Spleen (tissue), 11 donors: ENCODE results near the gene FHAD1. TPM values are rescaled to one million over a fixed set of nuclear protein-coding genes. Genes with fewer than 3 reads are reported as not detected.

Source experiments
- DNase-seq: peaks from one replicate; pipeline ENCODE4 v3.0.0-alpha.2; 2020
- H3K27ac ChIP-seq, 8 donors: fragments of 200-600 bp; sonication (generic) in 7 of 8; 1 replicate in 4 of 8; 2 replicates in 4 of 8; pipeline versions ENCODE4 v1.5.0 to v1.8.0; 2016 to 2021; ENCODE audit warnings: inconsistent platforms in 4 of 8, mild to moderate bottlenecking in 4 of 8, moderate library complexity in 1 of 8
- H3K27me3 ChIP-seq, 7 donors: fragments of 200-600 bp; sonication (generic) in 6 of 7; replicated peaks in 1 of 7; 1 replicate in 4 of 7; 2 replicates in 3 of 7; pipeline versions ENCODE4 v1.5.0 to v1.8.0; 2016 to 2021; ENCODE audit warnings: inconsistent platforms in 3 of 7, mild to moderate bottlenecking in 1 of 7
- H3K36me3 ChIP-seq, 6 donors: fragments of 200-600 bp; sonication (generic) in 5 of 6; 1 replicate in 4 of 6; 2 replicates in 2 of 6; pipeline versions ENCODE4 v1.5.0 to v1.8.0; 2016 to 2021; ENCODE audit warnings: inconsistent platforms in 2 of 6
- H3K4me1 ChIP-seq, 6 donors: fragments of 200-600 bp; sonication (generic) in 5 of 6; 1 replicate in 3 of 6; 2 replicates in 3 of 6; pipeline versions ENCODE4 v1.5.0 to v1.8.0; 2016 to 2021; ENCODE audit warnings: inconsistent platforms in 3 of 6
- H3K4me3 ChIP-seq, 8 donors: fragments of 200-600 bp; sonication (generic) in 7 of 8; 1 replicate in 4 of 8; 2 replicates in 4 of 8; pipeline versions ENCODE4 v1.5.0 to v1.8.0; 2016 to 2021; ENCODE audit warnings: inconsistent platforms in 4 of 8, mild to moderate bottlenecking in 4 of 8, moderate library complexity in 2 of 8
- H3K9me3 ChIP-seq, 8 donors: fragments of 200-600 bp; sonication (generic) in 7 of 8; 1 replicate in 4 of 8; 2 replicates in 4 of 8; pipeline versions ENCODE4 v1.5.0 to v1.8.0; 2016 to 2021; ENCODE audit warnings: inconsistent platforms in 4 of 8
- POLR2A ChIP-seq, 3 donors: fragments of 450-650 bp; IDR thresholded peaks; one replicate each; pipeline ENCODE4 v1.5.1; 2017; ENCODE audit warnings: antibody characterized with exemption in 3 of 3, mild to moderate bottlenecking in 1 of 3
- POLR2AphosphoS5 ChIP-seq, 3 donors: sonication (generic); formaldehyde crosslinking; IDR thresholded peaks; one replicate each; pipeline ENCODE4 v1.5.1; 2017; ENCODE audit warnings: antibody characterized with exemption in 3 of 3
- WGBS, 5 donors: extraction: QIAGEN DNeasy Blood & Tissue Kit in 3 of 5; methylation state at CpG; one replicate each; pipeline versions ENCODE4 v1.1.5 to v1.1.7; 2013 to 2018; 5-methylcytosine and 5-hydroxymethylcytosine counted together
- intact Hi-C: fragments of 100-400 bp; cut with DNase I; formaldehyde crosslinking; loops from one replicate; pipeline ENCODE4 v1.15.0; 2023; ENCODE audit warnings: low total_unique reads
- polyA plus RNA-seq, 3 donors: library from polyadenylated mRNA; stranded (reverse); fragments of 200-250 nt; gene quantifications; one replicate each; pipeline ENCODE4 v1.2.1, GENCODE V29; 2013
- total RNA-seq, 7 donors: library from RNA; depleted of rRNA in 3 of 7; stranded (reverse); fragments of >200 nt in 3 of 7; fragmentation: NEBNext Ultra II Directional in 4 of 7; extraction: Animal tissue kit (Norgen Biotek cat#: 25700) in 4 of 7; gene quantifications; one replicate each; pipeline versions ENCODE4 v1.1.0 to v1.2.1, GENCODE V29; 2016 to 2021
- TF ChIP-seq, protein P1 (sequence below), 11 experiments: fragments of 200-600 bp in 7 of 11; fragments of 450-650 bp in 4 of 11; sonication (generic) in 4 of 11; IDR thresholded peaks in 8 of 11; conservative IDR thresholded peaks in 3 of 11; 1 replicate in 7 of 11; 2 replicates in 4 of 11; pipeline versions ENCODE4 v1.4.0 to v1.8.0; 2016 to 2021; ENCODE audit warnings: antibody characterized with exemption in 11 of 11, inconsistent platforms in 4 of 11, mild to moderate bottlenecking in 1 of 11
- donor health status: healthy with polysubstance abuse.
- donor health status: DM: no; HTN: no; CAD: no; lungs with moderate emphysema.
- donor health status: DM: no; HTN: no; CAD: no.
- donor health status: Bipolar disorder and iron deficiency.
- donor health status: healthy.
- donor health status: DM: no; HTN: no; CAD: no.
- donor health status: DM: yes; HTN: yes; CAD: no.

FHAD1 gene
- total and polyA plus RNA-seq, 10 donors = 0.22 to 1.0 (median 0.28) TPM; not detected in 3

DNA sequence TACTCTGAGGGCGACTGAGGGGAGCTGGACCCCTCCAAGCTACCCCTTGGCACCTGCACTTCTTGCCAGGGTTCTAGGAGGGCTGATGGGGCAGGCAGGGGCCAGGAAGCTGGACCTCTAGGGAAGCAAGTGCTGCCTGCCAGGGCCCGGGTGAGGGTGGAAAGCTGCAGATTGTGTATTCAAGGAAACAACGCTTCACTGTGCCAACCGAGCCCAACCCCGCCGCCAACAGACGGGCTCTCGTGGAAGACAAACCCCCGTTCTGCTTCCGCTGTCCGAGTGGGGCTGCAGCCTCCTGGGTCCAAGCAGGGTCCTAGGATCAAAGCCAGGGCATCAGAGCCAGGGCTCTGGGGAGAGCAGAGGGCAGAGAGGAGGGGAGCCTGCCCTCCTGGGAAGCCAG lies 165.8 kb downstream of the FHAD1 start:
- peaks cover 0 to 39% (median 3%) of the 10 kb centered on the region in 6 donors for H3K36me3 ChIP-seq
- peak overlapping the region in 7 of 8 donors; percentile 86 to 97 (median 88) for H3K4me3 ChIP-seq
- TF ChIP-seq, protein P1, sequence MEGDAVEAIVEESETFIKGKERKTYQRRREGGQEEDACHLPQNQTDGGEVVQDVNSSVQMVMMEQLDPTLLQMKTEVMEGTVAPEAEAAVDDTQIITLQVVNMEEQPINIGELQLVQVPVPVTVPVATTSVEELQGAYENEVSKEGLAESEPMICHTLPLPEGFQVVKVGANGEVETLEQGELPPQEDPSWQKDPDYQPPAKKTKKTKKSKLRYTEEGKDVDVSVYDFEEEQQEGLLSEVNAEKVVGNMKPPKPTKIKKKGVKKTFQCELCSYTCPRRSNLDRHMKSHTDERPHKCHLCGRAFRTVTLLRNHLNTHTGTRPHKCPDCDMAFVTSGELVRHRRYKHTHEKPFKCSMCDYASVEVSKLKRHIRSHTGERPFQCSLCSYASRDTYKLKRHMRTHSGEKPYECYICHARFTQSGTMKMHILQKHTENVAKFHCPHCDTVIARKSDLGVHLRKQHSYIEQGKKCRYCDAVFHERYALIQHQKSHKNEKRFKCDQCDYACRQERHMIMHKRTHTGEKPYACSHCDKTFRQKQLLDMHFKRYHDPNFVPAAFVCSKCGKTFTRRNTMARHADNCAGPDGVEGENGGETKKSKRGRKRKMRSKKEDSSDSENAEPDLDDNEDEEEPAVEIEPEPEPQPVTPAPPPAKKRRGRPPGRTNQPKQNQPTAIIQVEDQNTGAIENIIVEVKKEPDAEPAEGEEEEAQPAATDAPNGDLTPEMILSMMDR (IDR thresholded peaks at IDR 0.05 in 8 of 11, conservative IDR thresholded peaks at IDR 0.05 in 3 of 11) = no peak
- TF ChIP-seq POLR2A (IDR thresholded peaks at IDR 0.05) = no peak
- TF ChIP-seq POLR2AphosphoS5 (IDR thresholded peaks at IDR 0.05) = peak in 2 of 3 donors; percentile 48 to 59
- H3K4me1 ChIP-seq = peaks cover 67 to 86% (median 79%) of the 10 kb centered on the region in 6 donors
- peak overlapping the region; percentile 42 to 96 (median 88) for H3K27ac ChIP-seq
- WGBS, 5 donors = 36 to 70% (median 59%) methylated on average over 11 of the region's 11 CpGs
- intact Hi-C loops = no loop called here
- no peaks in the 10 kb centered on the region for H3K9me3 ChIP-seq
- H3K27me3 ChIP-seq = no peaks in the 10 kb centered on the region
- peak; percentile 87 for DNase-seq

DNA sequence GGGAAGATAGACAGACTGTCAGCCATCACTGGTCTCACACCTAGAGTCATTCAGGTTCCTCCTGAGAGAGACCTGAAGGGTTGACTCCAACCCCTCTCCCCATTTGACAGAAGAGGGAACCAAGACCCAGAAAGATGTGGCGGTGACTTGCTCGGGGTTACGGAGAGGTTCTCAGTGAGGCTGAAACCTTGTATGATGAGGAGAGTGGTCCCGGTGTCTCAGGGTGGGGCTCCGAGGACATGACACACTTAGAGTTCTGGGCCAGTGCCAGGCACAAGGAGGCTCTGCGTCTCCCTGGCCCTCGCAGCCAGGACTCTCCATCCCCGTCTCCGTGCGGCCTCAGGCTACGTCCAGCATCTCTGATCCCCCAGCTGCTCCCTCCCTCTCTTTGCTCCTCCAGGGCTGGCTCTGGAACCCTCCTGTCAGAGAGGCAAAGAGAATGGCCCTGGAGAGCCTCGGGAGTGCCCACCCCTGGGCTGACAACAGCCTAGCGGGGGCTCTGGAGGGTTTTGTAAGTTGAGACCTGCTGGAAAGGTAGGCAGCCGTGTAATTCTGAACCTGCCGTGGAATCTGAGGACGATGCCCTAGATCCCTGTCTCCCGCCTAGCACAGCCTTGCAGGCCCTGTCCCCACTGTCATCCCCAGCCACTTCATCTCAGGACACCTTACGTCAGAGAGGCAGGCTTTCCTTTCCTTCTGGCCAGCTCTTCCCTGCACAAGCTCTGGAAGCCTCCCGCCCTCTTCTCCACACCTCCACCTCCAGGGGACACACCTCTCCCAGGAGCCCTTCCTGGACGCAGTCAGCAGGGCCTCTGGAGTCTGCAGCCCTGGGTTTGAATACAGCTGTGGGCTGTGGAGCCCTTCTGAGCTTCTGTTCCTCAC lies 166.8 kb downstream of the FHAD1 start:
- Histone ChIP-seq H3K4me1 (peaks cover 72 to 89% (median 84%) of the 10 kb centered on the region in 6 donors), H3K4me3 (peak overlapping the region in 5 of 8 donors; percentile 86 to 97 (median 87)), H3K9me3 (no peaks in the 10 kb centered on the region), H3K27me3 (no peaks in the 10 kb centered on the region), H3K27ac (peak overlapping the region; percentile 35 to 96 (median 88)), H3K36me3 (peaks cover 0 to 42% (median 3%) of the 10 kb centered on the region in 6 donors)
- no peak for TF ChIP-seq POLR2A (IDR thresholded peaks at IDR 0.05)
- 76 to 87% (median 82%) methylated on average over 19 to 20 of the region's 20 CpGs for WGBS, 5 donors
- intact Hi-C loops = no loop called here
- DNase-seq = no peak

DNA sequence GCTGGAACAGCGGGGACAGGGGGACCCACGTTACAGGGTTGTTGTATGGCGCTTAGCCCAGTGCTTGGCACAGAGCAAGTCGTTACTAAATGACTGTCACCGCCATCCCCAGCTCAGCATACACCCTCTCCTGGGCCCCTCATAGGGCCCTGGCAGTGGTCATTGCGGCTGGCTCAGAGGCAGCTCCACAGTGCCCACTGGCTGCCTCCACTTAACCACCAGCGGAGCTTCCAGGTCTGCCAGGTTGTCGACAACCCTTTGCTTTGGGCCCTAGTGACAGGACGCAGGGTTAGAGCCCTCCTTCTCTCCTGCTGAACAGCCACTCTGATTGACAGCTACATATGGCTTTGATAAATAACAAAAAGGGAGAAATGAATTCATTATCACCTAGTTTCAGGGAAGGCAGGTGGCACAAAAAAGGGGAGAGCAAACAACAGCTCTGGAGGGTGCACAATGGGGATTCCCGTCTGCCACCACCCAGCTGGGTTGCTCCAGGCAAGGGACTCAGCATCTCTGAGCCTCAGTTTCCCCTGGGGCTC lies 167.5 kb downstream of the FHAD1 start:
- no peaks in the 10 kb centered on the region for H3K9me3 ChIP-seq
- H3K4me1 ChIP-seq = peaks cover 72 to 90% (median 85%) of the 10 kb centered on the region in 6 donors
- H3K27me3 ChIP-seq = no peaks in the 10 kb centered on the region
- no peak for DNase-seq
- H3K36me3 ChIP-seq = peaks cover 0 to 49% (median 3%) of the 10 kb centered on the region in 6 donors
- peak overlapping the region in 1 of 8 donors; percentile 97 for H3K4me3 ChIP-seq
- H3K27ac ChIP-seq = peak overlapping the region; percentile 25 to 96 (median 88)
- 83 to 92% (median 87%) methylated on average over 8 to 10 of the region's 10 CpGs for WGBS, 5 donors
- TF ChIP-seq, protein P1 (IDR thresholded peaks at IDR 0.05 in 8 of 11, conservative IDR thresholded peaks at IDR 0.05 in 3 of 11) = no peak
- TF ChIP-seq POLR2AphosphoS5 (IDR thresholded peaks at IDR 0.05) = peak in 1 of 3 donors; percentile 24
- intact Hi-C loops = no loop called here

DNA sequence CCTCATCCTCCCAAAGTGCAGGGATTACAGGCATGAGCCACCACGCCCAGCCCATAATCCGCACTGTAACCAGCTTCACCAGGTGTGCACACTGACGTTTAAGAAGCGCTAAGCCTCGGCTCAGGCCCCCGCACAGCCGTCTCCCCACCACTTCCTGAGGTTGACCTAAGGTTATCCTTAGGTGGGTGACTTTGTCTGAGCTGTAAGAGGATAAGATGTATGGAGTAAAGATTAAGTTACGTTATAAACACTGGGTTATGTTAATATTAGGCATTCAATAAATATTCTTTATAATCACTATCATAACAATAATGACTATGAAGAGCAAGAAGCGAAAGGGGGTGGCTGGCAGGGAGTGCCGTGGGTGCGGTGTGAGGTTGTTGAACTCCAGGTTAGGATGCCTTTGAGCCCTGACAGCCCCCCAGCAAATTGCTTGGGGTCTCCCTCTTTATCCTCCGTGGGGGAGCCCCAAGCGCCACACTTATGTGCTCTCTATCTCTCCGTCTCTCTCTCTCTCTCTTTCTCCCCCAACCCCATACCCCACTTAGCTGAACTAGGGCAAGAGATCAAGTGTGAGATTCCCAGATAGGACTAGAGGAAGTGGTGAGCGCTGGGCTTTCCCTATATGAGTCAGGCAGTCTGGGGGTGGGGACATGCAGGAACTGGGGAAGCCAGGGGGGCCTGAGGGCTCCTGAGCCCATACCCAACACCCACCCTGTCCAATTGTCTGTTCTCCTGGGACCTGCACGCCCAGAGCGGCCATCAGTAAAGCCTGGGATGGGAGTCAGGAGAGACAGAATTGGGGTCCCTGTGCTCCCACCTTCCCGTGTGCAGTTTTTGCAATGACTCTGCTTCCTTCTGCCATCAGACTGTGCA lies 170.3 kb downstream of the FHAD1 start:
- H3K27me3 ChIP-seq = no peaks in the 10 kb centered on the region
- 21 to 27% (median 23%) methylated on average over 18 of the region's 18 CpGs for WGBS, 5 donors
- peak; percentile 84 for DNase-seq
- H3K4me1 ChIP-seq = peaks cover 65 to 98% (median 93%) of the 10 kb centered on the region in 6 donors
- peak overlapping the region; percentile 72 to 96 (median 88) for H3K27ac ChIP-seq
- TF ChIP-seq, protein P1 (IDR thresholded peaks at IDR 0.05 in 8 of 11, conservative IDR thresholded peaks at IDR 0.05 in 3 of 11) = no peak
- peak; percentile 35 to 66 (median 52) for TF ChIP-seq POLR2AphosphoS5 (IDR thresholded peaks at IDR 0.05)
- H3K36me3 ChIP-seq = peaks cover 0 to 74% (median 5%) of the 10 kb centered on the region in 6 donors
- H3K4me3 ChIP-seq = peak overlapping the region in 4 of 8 donors; percentile 4 to 60 (median 20)
- H3K9me3 ChIP-seq = no peaks in the 10 kb centered on the region
- intact Hi-C loops = no loop called here
